H1 (cell line): ENCODE measurements around the gene CTSG. TPM values are rescaled to one million over a fixed set of nuclear protein-coding genes. Genes with fewer than 3 reads are reported as not detected.

ENCODE experiments used
- CTCF ChIA-PET: fragments of 300-600 bp; sonication (Branson Sonifier 250); formaldehyde crosslinking; loops from one replicate; lab custom pipeline; 2021; ENCODE audit not compliant: partially characterized antibody; lab: Charles Lee
- POLR2A ChIA-PET: fragments of 300-600 bp; sonication (Branson Sonifier 250); formaldehyde crosslinking; loops from one replicate; lab custom pipeline; 2021; ENCODE audit warnings: inconsistent platforms; ENCODE audit not compliant: partially characterized antibody; lab: Charles Lee
- DNase-seq, 2 experiments: peaks; one replicate each; pipeline versions ENCODE4 v3.0.0 to v3.0.0-alpha.2; 2010 to 2022; ENCODE audit warnings: low spot score in 2 of 2, low read depth in 1 of 2, mixed read lengths in 1 of 2
- FAIRE-seq: peaks from 2 replicates; lab custom pipeline; 2011; peaks lifted over from hg19 to GRCh38; lab: Jason Lieb, UNC
- H2AFZ ChIP-seq: 2 replicates; pipeline ENCODE4 v1.8.1; 2012; ENCODE audit warnings: low read length, inconsistent platforms
- H2AK5ac ChIP-seq: 2 replicates; pipeline ENCODE4 v1.6.1; 2013; ENCODE audit warnings: low read depth, low read length
- H2BK120ac ChIP-seq: replicated peaks from 2 replicates; pipeline ENCODE3; 2013; ENCODE audit warnings: low read depth, low read length, inconsistent platforms
- H2BK12ac ChIP-seq: 2 replicates; pipeline ENCODE4 v1.6.1; 2013; ENCODE audit warnings: low read depth, low read length
- H2BK15ac ChIP-seq: 2 replicates; pipeline ENCODE4 v1.6.1; 2013; ENCODE audit warnings: low read length
- H2BK20ac ChIP-seq: 2 replicates; pipeline ENCODE4 v1.6.1; 2013; ENCODE audit warnings: low read length
- H2BK5ac ChIP-seq: 2 replicates; pipeline ENCODE4 v1.6.1; 2013; ENCODE audit warnings: low read depth, low read length
- H3K14ac ChIP-seq: 2 replicates; pipeline ENCODE4 v1.6.1; 2013; ENCODE audit warnings: inconsistent platforms; ENCODE audit not compliant: insufficient read length
- H3K18ac ChIP-seq: 2 replicates; pipeline ENCODE4 v1.6.1; 2013; ENCODE audit warnings: low read length; ENCODE audit errors: extremely low read depth
- H3K23ac ChIP-seq: 2 replicates; pipeline ENCODE4 v1.6.1; 2013; ENCODE audit warnings: inconsistent platforms; ENCODE audit not compliant: insufficient read length
- H3K23me2 ChIP-seq: 2 replicates; pipeline ENCODE4 v1.6.1; 2013; ENCODE audit warnings: low read depth, low read length
- H3K27ac ChIP-seq: 2 replicates; pipeline ENCODE4 v1.6.1; 2011; ENCODE audit warnings: low read depth, low read length, inconsistent platforms
- H3K27me3 ChIP-seq, 4 experiments: replicated peaks in 1 of 4; 1 replicate in 1 of 4; 2 replicates in 3 of 4; pipeline versions ENCODE4 v1.6.1 to v1.8.1; 2011 to 2013; ENCODE audit warnings: low read length in 3 of 4, mild to moderate bottlenecking in 3 of 4, inconsistent platforms in 2 of 4, mixed read lengths in 2 of 4, moderate library complexity in 1 of 4; ENCODE audit not compliant: control insufficient read depth in 3 of 4, insufficient read depth in 3 of 4; ENCODE audit errors: extremely low read depth in 1 of 4
- H3K36me3 ChIP-seq, 4 experiments: 2 replicates each; pipeline versions ENCODE4 v1.6.1 to v1.8.1; 2011 to 2013; ENCODE audit warnings: mild to moderate bottlenecking in 4 of 4, low read length in 3 of 4, moderate library complexity in 2 of 4, control low read depth in 1 of 4, inconsistent platforms in 1 of 4; ENCODE audit not compliant: insufficient read depth in 4 of 4, control insufficient read depth in 2 of 4
- H3K4ac ChIP-seq: replicated peaks from 2 replicates; pipeline ENCODE3; 2013; ENCODE audit warnings: low read length, low read depth, mixed read lengths, inconsistent platforms; ENCODE audit not compliant: insufficient read length
- H3K4me1 ChIP-seq, 4 experiments: replicated peaks in 1 of 4; 1 replicate in 1 of 4; 2 replicates in 3 of 4; pipeline versions ENCODE4 v1.6.1 to v1.8.1; 2011 to 2013; ENCODE audit warnings: low read length in 3 of 4, inconsistent platforms in 2 of 4, mixed read lengths in 1 of 4; ENCODE audit not compliant: insufficient read depth in 4 of 4, control insufficient read depth in 3 of 4
- H3K4me2 ChIP-seq, 2 experiments: 2 replicates each; pipeline versions ENCODE4 v1.6.1 to v1.8.1; 2011 to 2013; ENCODE audit warnings: low read depth in 2 of 2, low read length in 2 of 2, control low read depth in 1 of 2, inconsistent platforms in 1 of 2, mild to moderate bottlenecking in 1 of 2; ENCODE audit not compliant: insufficient read depth in 1 of 2
- H3K4me3 ChIP-seq, 4 experiments: fragments of 200-600, 300-600 bp in 1 of 4; sonication (generic), shearing (Covaris generic), sonication (Bioruptor Twin) in 1 of 4; 2 replicates each; pipeline versions ENCODE4 v1.5.1 to v1.8.1; 2011 to 2016; ENCODE audit warnings: low read length in 4 of 4, low read depth in 3 of 4, control low read depth in 2 of 4, inconsistent platforms in 2 of 4, mild to moderate bottlenecking in 2 of 4, mixed read lengths in 1 of 4, moderate library complexity in 1 of 4; ENCODE audit not compliant: insufficient read depth in 2 of 4; ENCODE audit errors: extremely low read depth in 1 of 4
- H3K56ac ChIP-seq: replicated peaks from 2 replicates; pipeline ENCODE3; 2013; ENCODE audit warnings: low read depth, mild to moderate bottlenecking, mixed read lengths, low read length, inconsistent platforms; ENCODE audit not compliant: insufficient read length
- H3K79me1 ChIP-seq: 2 replicates; pipeline ENCODE4 v1.6.1; 2013; ENCODE audit warnings: low read depth, low read length, control low read depth
- H3K79me2 ChIP-seq, 2 experiments: 2 replicates each; pipeline versions ENCODE4 v1.6.1 to v1.8.1; 2012 to 2013; ENCODE audit warnings: low read length in 2 of 2, mild to moderate bottlenecking in 2 of 2, inconsistent platforms in 1 of 2; ENCODE audit not compliant: insufficient read depth in 2 of 2, control insufficient read depth in 1 of 2
- H3K9ac ChIP-seq, 4 experiments: replicated peaks in 1 of 4; 1 replicate in 1 of 4; 2 replicates in 3 of 4; pipeline versions ENCODE4 v1.6.1 to v1.8.1; 2011 to 2013; ENCODE audit warnings: low read depth in 3 of 4, low read length in 3 of 4, control low read depth in 2 of 4, mild to moderate bottlenecking in 2 of 4, moderate library complexity in 2 of 4, inconsistent platforms in 1 of 4; ENCODE audit errors: extremely low read depth in 1 of 4
- H3K9me3 ChIP-seq, 2 experiments: 2 replicates each; pipeline versions ENCODE4 v1.6.1 to v1.8.1; 2012 to 2013; ENCODE audit warnings: mild to moderate bottlenecking in 2 of 2, moderate library complexity in 2 of 2, control low read depth in 1 of 2, inconsistent platforms in 1 of 2, low read depth in 1 of 2, low read length in 1 of 2, mixed read lengths in 1 of 2; ENCODE audit not compliant: insufficient read depth in 2 of 2
- H4K20me1 ChIP-seq, 2 experiments: replicated peaks in 1 of 2; 2 replicates each; pipeline versions ENCODE3 to v1.8.1; 2011 to 2013; ENCODE audit warnings: inconsistent platforms in 2 of 2, low read length in 2 of 2, mild to moderate bottlenecking in 1 of 2; ENCODE audit not compliant: insufficient read depth in 2 of 2, control insufficient read depth in 1 of 2
- H4K5ac ChIP-seq: 2 replicates; pipeline ENCODE4 v1.6.1; 2013; ENCODE audit warnings: low read length, low read depth, mixed read lengths, inconsistent platforms; ENCODE audit not compliant: insufficient read length
- H4K8ac ChIP-seq: 2 replicates; pipeline ENCODE4 v1.8.0; 2013; ENCODE audit warnings: mild to moderate bottlenecking, moderate library complexity, low read length, inconsistent platforms; ENCODE audit not compliant: insufficient read depth; ENCODE audit errors: extremely low read depth
- H4K91ac ChIP-seq: replicated peaks from 2 replicates; pipeline ENCODE3; 2013; ENCODE audit warnings: low read length, mixed read lengths, inconsistent platforms; ENCODE audit not compliant: insufficient read length
- FOSL1 ChIP-seq: IDR thresholded peaks from 2 replicates; pipeline ENCODE4 v1.6.1; 2011; ENCODE audit warnings: mild to moderate bottlenecking, low read depth, low read length, moderate library complexity; ENCODE audit not compliant: insufficient read depth
- SP4 ChIP-seq: IDR thresholded peaks from 2 replicates; pipeline ENCODE4 v1.6.1; 2012; ENCODE audit warnings: low read length, inconsistent platforms
- TBP ChIP-seq: IDR thresholded peaks from 2 replicates; pipeline ENCODE4 v1.6.1; 2011; ENCODE audit warnings: low read depth, low read length, improper control_type of control experiment
- WGBS, 2 experiments: shearing (Covaris generic) in 1 of 2; methylation state at CpG; one replicate each; pipeline versions ENCODE4 v1.1.6 to v1.1.7; 2013 to 2015; ENCODE audit warnings: low lambda C conversion rate in 2 of 2, mixed read lengths in 2 of 2, inconsistent platforms in 1 of 2, low coverage in 1 of 2, missing lambda C conversion rate in 1 of 2; ENCODE audit not compliant: insufficient replicate concordance in 2 of 2, insufficient coverage in 1 of 2, insufficient read length in 1 of 2; ENCODE audit errors: extremely low coverage in 1 of 2, missing lambda C conversion rate in 1 of 2; 5-methylcytosine and 5-hydroxymethylcytosine counted together
- polyA plus RNA-seq, 7 experiments: library from polyadenylated mRNA; depleted of rRNA in 3 of 7; stranded (reverse) in 5 of 7; unstranded in 2 of 7; fragments of >200 nt in 5 of 7; fragments of 200-250 nt in 2 of 7; gene quantifications; 1 replicate in 5 of 7; 2 replicates in 1 of 7; 4 replicates in 1 of 7; pipeline versions ENCODE4 v1.2.1 to v1.2.3, GENCODE V29; 2011 to 2013; ENCODE audit warnings: missing spikeins in 2 of 7, mixed read lengths in 2 of 7
- total RNA-seq: library from RNA; stranded (reverse); fragmentation: NEBNext Ultra II Directional; extraction: Animal tissue kit (Norgen Biotek cat#: 25700); gene quantifications from 2 replicates; pipeline ENCODE4 v1.2.1, GENCODE V29; 2021

CTSG gene
- total and polyA plus RNA-seq, 2 of the 8 experiments (the other 6 are each of a cell fraction or from before 2014, with no cell fraction given): not detected

- H3K4me3 ChIP-seq: no peak overlapping the region
- H3K18ac ChIP-seq: no peak overlapping the region
- no peak overlapping the region for H2BK20ac ChIP-seq
- no peak overlapping the region for H2AFZ ChIP-seq
- no peaks in the 10 kb centered on the region for H4K20me1 ChIP-seq
- no peak overlapping the region for H3K14ac ChIP-seq
- H3K79me2 ChIP-seq: no peaks in the 10 kb centered on the region
- peaks cover 6% of the 10 kb centered on the region in 2 experiments; a peak in 2 of 4 replicates for H3K9me3 ChIP-seq
- no peak overlapping the region for H2BK15ac ChIP-seq
- H3K36me3 ChIP-seq: no peaks in the 10 kb centered on the region
- H3K56ac ChIP-seq: no peak overlapping the region
- H3K27me3 ChIP-seq: no peaks in the 10 kb centered on the region
- no peaks in the 10 kb centered on the region for H3K4me1 ChIP-seq
- ChIA-PET CTCF (no interaction called here), POLR2A (no interaction called here)
- no peak overlapping the region for H3K27ac ChIP-seq
- no peaks in the 10 kb centered on the region for H3K23me2 ChIP-seq
- 56% methylated on average over 1 of the region's 1 CpG; no CpG with 5 or more reads in 1 of the 2 experiments for WGBS, 2 experiments
- no peak overlapping the region for H3K23ac ChIP-seq
- DNase-seq (no peak), FAIRE-seq (no peak)
- H3K79me1 ChIP-seq: no peaks in the 10 kb centered on the region
- H4K5ac ChIP-seq: no peak overlapping the region
- no peak overlapping the region for H2BK5ac ChIP-seq
- no peak overlapping the region for H4K8ac ChIP-seq
- H3K4me2 ChIP-seq: no peak overlapping the region
- H2AK5ac ChIP-seq: no peak overlapping the region
- no peak overlapping the region for H3K4ac ChIP-seq
- no peak overlapping the region for H2BK12ac ChIP-seq
- H4K91ac ChIP-seq: no peak overlapping the region
- no peak overlapping the region for H2BK120ac ChIP-seq
- H3K9ac ChIP-seq: no peak overlapping the region
- TF ChIP-seq FOSL1 (no peak), TBP (no peak), SP4 (no peak)
Measured at GRCh38 chr14:24535737-24536136, 40.3 kb downstream of the CTSG start.
